A673 (cell line): ENCODE measurements around the gene NCBP3. TPM values are rescaled to one million over a fixed set of nuclear protein-coding genes. Genes with fewer than 3 reads are reported as not detected.
"Not testable (repeated sequence)": the region's sequence is repeated elsewhere in the genome, so short reads cannot be mapped to it uniquely, and the experiment has no call there.

ENCODE experiments used
- BruUV-seq: library from RNA; stranded (reverse); fragments of 400-500 nt; replicated peaks from 2 replicates; lab custom pipeline; 2021; lab: Mats Ljungman, UMichigan
- CTCF ChIA-PET: fragments of 300-600 bp; sonication (Branson Sonifier 250); formaldehyde crosslinking; loops from one replicate; lab custom pipeline; 2022; ENCODE audit warnings: antibody characterized with exemption; lab: Charles Lee
- POLR2A ChIA-PET: fragments of 300-600 bp; sonication (Branson Sonifier 250); formaldehyde crosslinking; loops from one replicate; lab custom pipeline; 2022; ENCODE audit warnings: antibody characterized with exemption; ENCODE audit not compliant: low non-redundant PET; lab: Charles Lee
- DNase-seq: peaks from one replicate; pipeline ENCODE4 v3.0.0-alpha.2; 2015; ENCODE audit warnings: low spot score
- H3K27ac ChIP-seq: fragments of 200-600 bp; sonication (generic); 2 replicates; pipeline ENCODE4 v1.5.1; 2016; ENCODE audit warnings: mixed run types, low read depth, mild to moderate bottlenecking, mixed read lengths, antibody characterized with exemption, low read length; ENCODE audit not compliant: poor library complexity, severe bottlenecking
- H3K27me3 ChIP-seq: fragments of 200-600 bp; sonication (generic); replicated peaks from 2 replicates; pipeline ENCODE4 v1.6.1; 2017; ENCODE audit warnings: mixed run types, low read depth, mild to moderate bottlenecking, mixed read lengths, antibody characterized with exemption, low read length; ENCODE audit not compliant: insufficient read depth, poor library complexity
- H3K36me3 ChIP-seq: fragments of 200-600 bp; sonication (generic); 2 replicates; pipeline ENCODE4 v1.6.1; 2016; ENCODE audit warnings: mixed run types, mild to moderate bottlenecking, mixed read lengths, antibody characterized with exemption, low read length; ENCODE audit not compliant: insufficient read depth, poor library complexity, severe bottlenecking
- H3K4me1 ChIP-seq: fragments of 200-600 bp; sonication (generic); 2 replicates; pipeline ENCODE4 v1.6.1; 2017; ENCODE audit warnings: mixed run types, mild to moderate bottlenecking, mixed read lengths, antibody characterized with exemption, low read length; ENCODE audit not compliant: insufficient read depth, poor library complexity, severe bottlenecking
- H3K4me3 ChIP-seq: fragments of 200-600 bp; sonication (generic); 2 replicates; pipeline ENCODE4 v1.5.1; 2016; ENCODE audit warnings: low read depth, mixed run types, mild to moderate bottlenecking, mixed read lengths, low read length; ENCODE audit not compliant: poor library complexity, severe bottlenecking
- H3K9me3 ChIP-seq: fragments of 200-600 bp; sonication (generic); 2 replicates; pipeline ENCODE4 v1.6.1; 2016; ENCODE audit warnings: mixed run types, low read depth, mild to moderate bottlenecking, mixed read lengths, antibody characterized with exemption, low read length; ENCODE audit not compliant: poor library complexity, severe bottlenecking
- EZH2 ChIP-seq: fragments of 200-600 bp; sonication (generic); IDR thresholded peaks from 2 replicates; pipeline ENCODE4 v1.6.1; 2017; ENCODE audit warnings: borderline replicate concordance, low read depth, mild to moderate bottlenecking, mixed read lengths, antibody characterized with exemption, low read length; ENCODE audit not compliant: poor library complexity, severe bottlenecking
- intact Hi-C: fragments of 100-400 bp; cut with micrococcal nuclease; formaldehyde crosslinking; loops from one replicate; pipeline ENCODE4 v1.10.0; 2022; ENCODE audit not compliant: unreplicated experiment
- total RNA-seq: library from RNA; stranded (reverse); gene quantifications from 2 replicates; pipeline ENCODE4 v1.2.3, GENCODE V29; 2021
- TF ChIP-seq, protein P1 (sequence below): fragments of 300-800, 200-600 bp; sonication (generic); conservative IDR thresholded peaks from 2 replicates; pipeline ENCODE4 v1.5.1; 2017; ENCODE audit warnings: low read depth, mild to moderate bottlenecking, antibody characterized with exemption, low read length, moderate library complexity, mixed read lengths

NCBP3 gene
- total RNA-seq, 1 experiment from 2014 or later: 59.9 TPM

DNA sequence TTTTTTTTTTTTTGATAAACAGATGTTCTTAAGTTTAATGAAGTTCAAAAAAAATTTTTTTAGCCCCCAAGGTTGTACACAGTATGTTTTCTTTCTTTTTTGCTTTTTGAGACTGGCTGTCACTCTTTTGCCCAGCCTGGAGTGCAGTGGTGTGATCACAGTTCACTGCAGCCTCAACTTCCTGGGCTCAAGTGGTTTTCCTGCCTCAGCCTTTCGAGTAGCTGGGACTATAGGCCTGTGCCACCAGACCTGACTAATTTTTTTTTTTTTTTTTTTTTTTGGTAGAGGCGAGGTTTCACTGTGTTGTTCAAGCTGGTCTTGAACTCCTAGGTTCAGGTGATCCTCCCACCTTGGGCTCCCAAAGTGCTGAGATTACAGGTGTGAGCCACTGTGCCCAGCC, 57.8 kb downstream of the NCBP3 start:
- TF ChIP-seq, protein P1, sequence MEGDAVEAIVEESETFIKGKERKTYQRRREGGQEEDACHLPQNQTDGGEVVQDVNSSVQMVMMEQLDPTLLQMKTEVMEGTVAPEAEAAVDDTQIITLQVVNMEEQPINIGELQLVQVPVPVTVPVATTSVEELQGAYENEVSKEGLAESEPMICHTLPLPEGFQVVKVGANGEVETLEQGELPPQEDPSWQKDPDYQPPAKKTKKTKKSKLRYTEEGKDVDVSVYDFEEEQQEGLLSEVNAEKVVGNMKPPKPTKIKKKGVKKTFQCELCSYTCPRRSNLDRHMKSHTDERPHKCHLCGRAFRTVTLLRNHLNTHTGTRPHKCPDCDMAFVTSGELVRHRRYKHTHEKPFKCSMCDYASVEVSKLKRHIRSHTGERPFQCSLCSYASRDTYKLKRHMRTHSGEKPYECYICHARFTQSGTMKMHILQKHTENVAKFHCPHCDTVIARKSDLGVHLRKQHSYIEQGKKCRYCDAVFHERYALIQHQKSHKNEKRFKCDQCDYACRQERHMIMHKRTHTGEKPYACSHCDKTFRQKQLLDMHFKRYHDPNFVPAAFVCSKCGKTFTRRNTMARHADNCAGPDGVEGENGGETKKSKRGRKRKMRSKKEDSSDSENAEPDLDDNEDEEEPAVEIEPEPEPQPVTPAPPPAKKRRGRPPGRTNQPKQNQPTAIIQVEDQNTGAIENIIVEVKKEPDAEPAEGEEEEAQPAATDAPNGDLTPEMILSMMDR: no peak
- TF ChIP-seq EZH2: no peak
- intact Hi-C loops: no loop called here
- Histone ChIP-seq H3K27ac (no peak overlapping the region), H3K36me3 (no peaks in the 10 kb centered on the region), H3K27me3 (no peaks in the 10 kb centered on the region), H3K4me1 (no peaks in the 10 kb centered on the region), H3K9me3 (no peaks in the 10 kb centered on the region), H3K4me3 (no peak overlapping the region)
- peak; percentile 30 for DNase-seq
- no TSS peak for BruUV-seq
- POLR2A ChIA-PET: no interaction called here
- CTCF ChIA-PET: interaction anchor here (0.7 kb wide), 1 partner anchor 51 kb away, joined by 6 read pairs; no protein-coding TSS in a partner anchor

DNA sequence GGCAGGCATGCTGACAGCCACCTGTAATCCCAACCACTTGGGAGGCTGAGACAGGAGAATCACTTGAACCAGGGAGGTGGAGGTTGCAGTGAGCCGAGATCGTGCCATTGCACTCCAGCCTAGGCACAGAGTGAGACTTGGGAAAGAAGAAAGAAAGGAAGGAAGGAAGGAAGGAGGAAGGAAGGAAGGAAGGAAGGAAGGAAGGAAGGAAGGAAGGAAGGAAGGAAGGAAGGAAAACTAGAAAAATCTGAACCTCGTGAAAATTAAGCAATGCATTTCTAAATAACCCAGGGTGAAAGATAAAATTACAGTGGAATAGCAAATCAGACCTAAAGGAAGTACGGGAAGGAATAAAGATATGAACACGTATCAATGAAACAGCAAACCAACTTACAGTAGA, 60.7 kb downstream of the NCBP3 start:
- H3K36me3 ChIP-seq, POLR2A ChIA-PET, BruUV-seq, H3K27me3 ChIP-seq, intact Hi-C loops, CTCF ChIA-PET, H3K4me1 ChIP-seq, DNase-seq, H3K27ac ChIP-seq, H3K9me3 ChIP-seq, H3K4me3 ChIP-seq: not testable (repeated sequence)

DNA sequence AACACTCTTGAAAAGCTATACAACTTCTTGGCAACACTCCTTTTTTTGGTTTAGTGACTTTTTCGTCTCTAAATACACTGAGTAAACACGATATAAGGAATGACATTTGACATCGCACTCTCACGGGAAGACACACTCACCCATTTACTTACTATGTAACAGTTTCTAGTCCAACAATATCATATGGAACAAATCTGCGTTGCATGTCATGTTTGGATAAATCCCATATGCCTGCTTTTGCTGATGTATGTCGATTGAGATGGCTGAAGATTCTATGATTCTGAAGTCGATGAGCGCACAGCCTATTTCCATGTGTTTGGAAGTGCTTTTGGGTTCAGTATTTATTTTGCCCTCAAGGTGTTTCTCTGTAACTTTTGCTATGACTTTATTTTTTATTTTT, 63.3 kb downstream of the NCBP3 start:
- POLR2A ChIA-PET: no interaction called here
- Histone ChIP-seq H3K27me3 (no peaks in the 10 kb centered on the region), H3K27ac (no peak overlapping the region), H3K36me3 (no peaks in the 10 kb centered on the region), H3K4me1 (no peaks in the 10 kb centered on the region), H3K9me3 (no peaks in the 10 kb centered on the region), H3K4me3 (no peak overlapping the region)
- no TSS peak for BruUV-seq
- DNase-seq: no peak
- intact Hi-C loops: no loop called here
- TF ChIP-seq, protein P1: no peak
- TF ChIP-seq EZH2: no peak
- CTCF ChIA-PET: no interaction called here

DNA sequence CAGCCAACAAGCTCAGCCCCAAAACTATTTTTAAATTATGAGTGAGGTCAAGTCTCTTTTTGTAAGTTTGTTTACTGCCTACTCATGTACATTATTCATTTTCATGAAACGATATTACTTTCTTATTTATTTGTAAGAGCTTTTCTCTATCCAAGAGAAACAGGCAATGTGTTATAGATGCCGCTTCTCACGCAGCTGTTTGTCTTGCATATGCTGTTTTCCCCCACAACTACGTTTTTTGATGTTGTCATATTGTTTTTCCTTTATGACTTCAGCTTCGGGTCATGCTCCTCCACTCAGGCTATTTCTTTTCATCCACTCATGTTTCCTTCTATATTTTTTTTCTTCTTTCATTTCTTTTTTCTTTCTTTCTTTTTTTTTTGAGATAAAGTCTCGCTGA, 65.1 kb downstream of the NCBP3 start:
- no peak for TF ChIP-seq EZH2
- TF ChIP-seq, protein P1: no peak
- ChIA-PET CTCF (no interaction called here), POLR2A (no interaction called here)
- intact Hi-C loops: no loop called here
- no peaks in the 10 kb centered on the region for H3K27me3 ChIP-seq
- H3K4me3 ChIP-seq: no peak overlapping the region
- no TSS peak for BruUV-seq
- no peaks in the 10 kb centered on the region for H3K36me3 ChIP-seq
- H3K9me3 ChIP-seq: no peaks in the 10 kb centered on the region
- no peak overlapping the region for H3K27ac ChIP-seq
- no peak for DNase-seq
- no peaks in the 10 kb centered on the region for H3K4me1 ChIP-seq
